Cardiac fibroblast (primary cell): ENCODE data around the gene SYNE4.

Experiments used
- DNase-seq, 2 donors: peaks; one replicate each; pipeline versions ENCODE4 v3.0.0 to v3.0.0-alpha.2; 2010; ENCODE audit warnings: low read depth in 2 of 2
- H3K4me3 ChIP-seq, 2 donors: replicated peaks in 1 of 2; 1 replicate in 1 of 2; 2 replicates in 1 of 2; pipeline ENCODE4 v1.5.1; 2011; ENCODE audit warnings: low read depth in 2 of 2, low read length in 2 of 2, mild to moderate bottlenecking in 2 of 2, moderate library complexity in 1 of 2
- TF ChIP-seq, protein P1 (sequence below): IDR thresholded peaks from one replicate; pipeline ENCODE4 v1.5.1; 2011; ENCODE audit warnings: low read depth, mild to moderate bottlenecking, low read length, inconsistent platforms

The SYNE4 gene, protein sequence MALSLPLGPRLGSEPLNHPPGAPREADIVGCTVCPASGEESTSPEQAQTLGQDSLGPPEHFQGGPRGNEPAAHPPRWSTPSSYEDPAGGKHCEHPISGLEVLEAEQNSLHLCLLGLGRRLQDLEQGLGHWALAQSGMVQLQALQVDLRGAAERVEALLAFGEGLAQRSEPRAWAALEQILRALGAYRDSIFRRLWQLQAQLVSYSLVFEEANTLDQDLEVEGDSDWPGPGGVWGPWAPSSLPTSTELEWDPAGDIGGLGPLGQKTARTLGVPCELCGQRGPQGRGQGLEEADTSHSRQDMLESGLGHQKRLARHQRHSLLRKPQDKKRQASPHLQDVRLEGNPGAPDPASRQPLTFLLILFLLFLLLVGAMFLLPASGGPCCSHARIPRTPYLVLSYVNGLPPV

DNA sequence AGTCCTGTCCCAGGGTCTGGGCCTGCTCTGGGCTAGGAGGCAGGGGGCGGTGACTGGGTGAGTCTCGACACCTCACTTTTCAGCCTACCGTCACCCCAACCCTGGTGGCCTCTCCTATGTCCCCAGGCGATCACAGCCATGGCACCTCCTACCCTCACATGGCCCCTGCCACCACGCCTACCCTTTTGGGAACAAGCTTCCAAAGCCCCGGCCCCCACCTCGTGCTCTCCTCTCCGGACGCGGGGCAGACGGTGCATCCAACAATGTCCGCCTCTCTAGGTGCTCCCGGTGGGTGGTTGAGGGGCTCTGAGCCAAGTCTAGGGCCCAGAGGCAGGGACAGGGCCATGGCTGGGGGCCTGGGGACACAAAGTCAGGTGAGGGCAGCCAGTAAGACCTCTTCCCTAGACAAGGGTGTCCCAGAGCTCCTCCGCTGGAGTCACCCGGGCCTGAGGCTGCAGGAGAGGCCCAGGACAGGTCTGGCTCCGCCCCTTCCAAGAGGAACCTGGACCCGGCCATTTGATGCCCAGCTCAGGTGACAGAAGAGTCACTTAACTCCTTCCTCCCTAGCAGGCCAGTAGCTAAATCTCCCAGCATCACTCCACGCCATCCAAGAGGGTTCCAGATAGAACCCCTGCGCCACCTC is at the start of gene SYNE4:
Gene SYNE4 (minus strand): TSS at position 478 of the 643 bp plus-strand sequence. CDS start 132 bp downstream, at position 346.
- H3K4me3 ChIP-seq = peak within 1 kb of the TSS; percentile 39 to 41
- no peak for DNase-seq
- TF ChIP-seq, protein P1, sequence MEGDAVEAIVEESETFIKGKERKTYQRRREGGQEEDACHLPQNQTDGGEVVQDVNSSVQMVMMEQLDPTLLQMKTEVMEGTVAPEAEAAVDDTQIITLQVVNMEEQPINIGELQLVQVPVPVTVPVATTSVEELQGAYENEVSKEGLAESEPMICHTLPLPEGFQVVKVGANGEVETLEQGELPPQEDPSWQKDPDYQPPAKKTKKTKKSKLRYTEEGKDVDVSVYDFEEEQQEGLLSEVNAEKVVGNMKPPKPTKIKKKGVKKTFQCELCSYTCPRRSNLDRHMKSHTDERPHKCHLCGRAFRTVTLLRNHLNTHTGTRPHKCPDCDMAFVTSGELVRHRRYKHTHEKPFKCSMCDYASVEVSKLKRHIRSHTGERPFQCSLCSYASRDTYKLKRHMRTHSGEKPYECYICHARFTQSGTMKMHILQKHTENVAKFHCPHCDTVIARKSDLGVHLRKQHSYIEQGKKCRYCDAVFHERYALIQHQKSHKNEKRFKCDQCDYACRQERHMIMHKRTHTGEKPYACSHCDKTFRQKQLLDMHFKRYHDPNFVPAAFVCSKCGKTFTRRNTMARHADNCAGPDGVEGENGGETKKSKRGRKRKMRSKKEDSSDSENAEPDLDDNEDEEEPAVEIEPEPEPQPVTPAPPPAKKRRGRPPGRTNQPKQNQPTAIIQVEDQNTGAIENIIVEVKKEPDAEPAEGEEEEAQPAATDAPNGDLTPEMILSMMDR = no peak

DNA sequence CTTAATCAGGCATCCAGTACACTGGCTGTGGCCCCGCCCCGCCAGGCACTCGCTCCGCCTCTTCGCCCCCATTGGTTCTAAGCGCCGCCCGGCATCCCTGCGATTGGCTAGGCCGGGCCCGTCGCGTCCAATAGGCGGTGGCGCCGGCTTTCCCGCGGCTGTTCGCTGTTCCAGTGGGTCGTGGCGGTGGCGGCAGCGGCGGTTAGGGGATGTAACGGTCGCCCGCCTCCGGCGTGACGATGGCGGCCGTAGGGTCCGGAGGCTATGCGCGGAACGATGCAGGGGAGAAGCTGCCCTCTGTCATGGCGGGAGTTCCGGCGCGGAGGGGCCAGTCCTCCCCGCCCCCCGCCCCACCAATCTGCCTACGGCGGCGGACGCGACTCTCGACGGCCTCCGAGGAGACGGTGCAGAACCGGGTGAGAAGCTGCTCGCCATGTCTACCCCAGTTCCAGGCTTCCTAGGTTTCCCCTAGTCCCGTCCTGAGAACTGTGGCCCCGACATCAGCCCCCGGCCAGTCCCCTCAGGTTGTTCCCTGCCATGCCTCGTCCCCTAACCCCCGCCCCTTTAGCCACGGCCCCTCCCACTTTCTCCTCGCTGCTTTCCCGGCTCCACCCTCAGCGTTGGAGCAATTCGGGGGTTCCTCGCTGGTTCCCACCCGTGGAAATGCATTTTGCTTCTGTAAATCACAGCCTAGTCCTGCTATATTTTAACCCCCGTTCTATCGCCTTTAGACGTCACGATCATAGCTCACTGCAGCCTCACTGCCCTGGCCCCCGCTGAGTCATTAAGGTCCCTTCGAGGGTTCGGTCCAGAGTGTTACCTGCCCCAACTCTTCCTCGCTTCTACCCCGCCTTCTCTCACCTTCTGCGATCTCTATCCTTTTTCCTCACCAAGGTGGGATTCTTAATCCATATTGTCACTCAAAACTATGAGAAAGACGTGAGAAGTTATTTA is 46.4 kb upstream of the SYNE4 start, which contains the start of gene WDR62:
Gene WDR62 (plus strand): TSS at position 165 of the 954 bp plus-strand sequence. CDS start 75 bp downstream, at position 240.
- peak within 1 kb of the TSS; percentile 64 to 81 for H3K4me3 ChIP-seq
- TF ChIP-seq, protein P1 = no peak
- DNase-seq = peak in 1 of 2 donors; percentile 93

DNA sequence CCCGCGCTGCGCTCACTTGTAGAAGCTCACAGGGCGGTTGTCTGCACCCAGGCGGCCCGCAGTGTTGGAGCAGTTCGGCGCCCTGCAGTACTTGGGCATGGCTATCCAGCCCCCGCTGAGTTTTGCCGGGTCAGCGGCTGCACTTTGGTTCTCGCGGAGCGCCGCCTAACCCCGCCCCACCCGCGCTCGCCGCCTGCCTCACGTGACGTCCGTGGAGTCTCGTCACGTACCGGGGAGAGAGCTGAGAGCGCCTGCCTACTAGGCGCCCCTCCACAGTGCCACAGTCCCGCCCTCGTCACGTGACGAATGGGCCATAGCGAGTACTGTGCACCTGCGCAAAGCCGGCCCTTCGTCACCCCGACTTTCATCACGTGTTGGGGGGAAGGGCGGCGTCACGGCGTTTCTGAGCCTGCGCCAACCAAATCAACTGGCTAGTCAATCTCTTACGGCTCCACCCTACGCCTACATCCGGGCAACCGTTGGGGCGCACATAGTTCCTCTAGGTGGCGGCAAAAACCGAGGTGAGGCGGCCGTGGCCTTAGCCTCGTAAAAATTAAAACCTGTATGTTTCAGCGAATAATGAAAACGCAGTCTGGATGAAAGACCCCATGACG is 45.6 kb upstream of the SYNE4 start, which contains the start of gene THAP8:
Gene THAP8 (minus strand): TSS at position 167 of the 614 bp plus-strand sequence. CDS start 68 bp downstream, at position 99.
- DNase-seq = peak; percentile 99 to 100
- peak within 1 kb of the TSS; percentile 64 to 81 for H3K4me3 ChIP-seq
- TF ChIP-seq, protein P1 = peak; percentile 57

DNA sequence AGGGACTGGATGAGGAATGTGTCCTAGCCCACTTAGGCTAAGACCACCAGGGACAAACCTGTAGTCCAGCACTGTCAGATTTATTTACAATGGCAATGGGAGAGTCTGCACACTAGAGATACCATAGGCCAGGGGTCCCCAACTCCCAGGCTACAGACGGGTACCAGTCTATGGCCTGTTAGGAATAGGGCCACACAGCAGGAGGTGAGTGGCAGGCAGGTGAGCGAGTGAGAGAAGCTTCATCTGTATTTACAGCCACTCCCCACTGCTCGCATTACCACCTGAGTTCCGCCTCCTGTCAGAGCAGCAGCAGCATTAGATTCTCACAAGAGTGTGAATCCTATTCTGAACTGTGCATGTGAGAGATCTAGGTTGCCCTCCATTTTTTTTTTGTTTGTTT is 43.0 kb upstream of the SYNE4 start:
- TF ChIP-seq, protein P1 = no peak
- H3K4me3 ChIP-seq = no peak overlapping the region
- no peak for DNase-seq

DNA sequence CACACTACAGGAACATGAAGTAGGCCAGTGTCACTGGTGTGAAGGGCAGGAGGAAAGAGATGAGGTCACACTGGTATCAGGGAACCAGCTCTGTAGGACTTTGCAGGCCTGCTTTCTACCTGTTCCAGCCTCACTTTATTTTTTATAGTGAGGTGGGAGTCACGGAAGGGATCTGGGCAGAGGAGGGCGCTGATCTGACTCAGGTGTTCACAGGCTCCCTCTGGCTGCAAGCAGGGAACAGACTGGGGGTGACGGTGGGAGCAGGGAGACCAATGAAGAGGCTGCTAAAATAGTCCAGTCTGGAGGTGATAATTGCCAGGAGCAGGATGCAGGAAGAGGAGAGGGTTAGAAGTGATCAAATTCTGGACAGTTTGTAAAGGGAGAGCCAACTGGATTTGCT is 42.6 kb upstream of the SYNE4 start:
- no peak for DNase-seq
- TF ChIP-seq, protein P1 = peak; percentile 41
- no peak overlapping the region for H3K4me3 ChIP-seq
